OCI-LY1 (cell line): Measurements from ENCODE around the gene DLGAP3.

Experiments
- EZH2 ChIP-seq: fragments of 200-600 bp; sonication (generic), shearing (Covaris generic); IDR thresholded peaks from 2 replicates; pipeline ENCODE4 v1.8.0; 2017; ENCODE audit warnings: borderline replicate concordance, mixed run types, mild to moderate bottlenecking, antibody characterized with exemption, low read length, moderate library complexity, mixed read lengths
- TF ChIP-seq, protein P1 (sequence below): fragments of 200-600 bp; sonication (generic), shearing (Covaris generic); IDR thresholded peaks from 2 replicates; pipeline ENCODE4 v1.5.1; 2017; ENCODE audit warnings: mild to moderate bottlenecking, antibody characterized with exemption, low read length, moderate library complexity, mixed read lengths

DNA sequence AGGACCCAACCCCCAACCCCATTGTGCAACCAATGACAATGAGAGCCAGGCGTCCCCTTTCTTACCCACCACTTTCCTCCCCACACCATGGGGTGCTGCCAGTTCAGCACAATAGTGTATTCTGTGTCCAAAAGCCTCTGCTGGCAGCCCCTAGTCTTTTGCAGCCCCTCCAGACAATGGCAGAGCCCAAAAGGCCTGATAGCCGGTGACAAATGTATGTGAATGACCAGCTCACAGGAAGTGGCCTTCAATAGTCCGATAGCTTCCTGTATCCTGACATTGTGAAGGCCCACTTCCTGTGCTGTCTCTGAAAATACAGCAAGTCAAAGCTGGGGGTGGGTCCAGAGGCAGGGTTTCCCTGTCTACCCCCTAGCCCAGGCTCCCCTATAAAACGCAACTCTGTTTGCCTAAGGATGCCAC is 86.5 kb downstream of the DLGAP3 start:
- TF ChIP-seq, protein P1, sequence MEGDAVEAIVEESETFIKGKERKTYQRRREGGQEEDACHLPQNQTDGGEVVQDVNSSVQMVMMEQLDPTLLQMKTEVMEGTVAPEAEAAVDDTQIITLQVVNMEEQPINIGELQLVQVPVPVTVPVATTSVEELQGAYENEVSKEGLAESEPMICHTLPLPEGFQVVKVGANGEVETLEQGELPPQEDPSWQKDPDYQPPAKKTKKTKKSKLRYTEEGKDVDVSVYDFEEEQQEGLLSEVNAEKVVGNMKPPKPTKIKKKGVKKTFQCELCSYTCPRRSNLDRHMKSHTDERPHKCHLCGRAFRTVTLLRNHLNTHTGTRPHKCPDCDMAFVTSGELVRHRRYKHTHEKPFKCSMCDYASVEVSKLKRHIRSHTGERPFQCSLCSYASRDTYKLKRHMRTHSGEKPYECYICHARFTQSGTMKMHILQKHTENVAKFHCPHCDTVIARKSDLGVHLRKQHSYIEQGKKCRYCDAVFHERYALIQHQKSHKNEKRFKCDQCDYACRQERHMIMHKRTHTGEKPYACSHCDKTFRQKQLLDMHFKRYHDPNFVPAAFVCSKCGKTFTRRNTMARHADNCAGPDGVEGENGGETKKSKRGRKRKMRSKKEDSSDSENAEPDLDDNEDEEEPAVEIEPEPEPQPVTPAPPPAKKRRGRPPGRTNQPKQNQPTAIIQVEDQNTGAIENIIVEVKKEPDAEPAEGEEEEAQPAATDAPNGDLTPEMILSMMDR = no peak
- no peak for TF ChIP-seq EZH2
